IPS-15b (cell line): Measurements from ENCODE around the gene PRKCI.
"Not testable (repeated sequence)": the region's sequence is repeated elsewhere in the genome, so short reads cannot be mapped to it uniquely, and the experiment has no call there.

ENCODE experiments used
- H3K27me3 ChIP-seq: one replicate; pipeline ENCODE4 v1.6.1; 2013; ENCODE audit warnings: low read length; ENCODE audit not compliant: control insufficient read depth, insufficient read depth
- H3K36me3 ChIP-seq: one replicate; pipeline ENCODE4 v1.6.1; 2013; ENCODE audit warnings: low read length; ENCODE audit not compliant: control insufficient read depth, insufficient read depth
- H3K4me1 ChIP-seq: one replicate; pipeline ENCODE4 v1.6.1; 2013; ENCODE audit warnings: mild to moderate bottlenecking, low read length; ENCODE audit not compliant: control insufficient read depth, insufficient read depth
- H3K4me3 ChIP-seq: one replicate; pipeline ENCODE4 v1.5.1; 2013; ENCODE audit warnings: low read depth, low read length
- H3K9ac ChIP-seq: one replicate; pipeline ENCODE4 v1.6.1; 2013; ENCODE audit warnings: low read depth, mild to moderate bottlenecking, low read length
- H3K9me3 ChIP-seq: one replicate; pipeline ENCODE4 v1.6.1; 2013; ENCODE audit warnings: mild to moderate bottlenecking, low read length; ENCODE audit not compliant: control insufficient read depth, insufficient read depth

PRKCI gene

DNA sequence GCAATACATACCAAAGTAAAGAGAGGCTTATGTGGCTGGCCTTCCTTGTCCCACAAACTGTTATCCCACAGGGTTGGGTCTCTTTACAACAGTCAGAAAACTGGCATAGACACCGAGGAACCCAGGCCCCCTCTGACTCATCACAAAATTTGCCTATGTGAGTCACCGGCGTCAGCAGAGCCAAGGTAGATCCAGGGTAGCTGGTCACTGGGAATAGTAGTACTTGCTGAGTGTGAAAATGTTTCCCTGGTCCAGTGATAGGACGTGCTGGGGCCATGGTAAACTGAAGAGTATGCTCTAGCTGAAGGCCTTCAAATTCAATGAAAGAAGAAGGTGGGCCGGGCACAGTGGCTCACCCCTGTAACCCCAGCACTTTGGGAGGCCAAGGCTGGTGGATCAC lies 108.1 kb downstream of the PRKCI start:
- Histone ChIP-seq H3K27me3 (no peaks in the 10 kb centered on the region), H3K4me1 (no peaks in the 10 kb centered on the region), H3K36me3 (no peaks in the 10 kb centered on the region), H3K9ac (no peak overlapping the region), H3K4me3 (no peak overlapping the region), H3K9me3 (peaks cover 4% of the 10 kb centered on the region)

DNA sequence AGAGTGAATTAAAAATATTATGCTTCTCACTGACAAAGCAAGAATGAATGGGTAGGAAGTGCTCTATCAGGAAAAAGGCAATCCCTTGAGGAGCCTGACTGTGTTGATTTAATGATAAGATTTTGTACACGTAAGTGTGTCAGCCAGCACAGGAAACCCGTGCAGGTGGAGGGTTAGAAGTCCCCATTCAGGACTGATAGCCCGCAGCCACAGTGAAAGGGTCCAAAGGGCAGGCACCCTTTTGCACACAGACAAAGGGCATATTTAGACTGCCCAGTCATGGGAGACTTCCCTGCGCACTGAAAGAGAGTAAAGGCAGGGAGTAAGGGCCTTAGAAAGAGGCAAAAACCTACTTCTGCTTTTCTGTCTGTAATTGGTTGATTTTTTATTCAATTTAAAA lies 108.9 kb downstream of the PRKCI start:
- no peak overlapping the region for H3K4me3 ChIP-seq
- H3K36me3 ChIP-seq: no peaks in the 10 kb centered on the region
- H3K4me1 ChIP-seq: no peaks in the 10 kb centered on the region
- no peak overlapping the region for H3K9ac ChIP-seq
- peaks cover 4% of the 10 kb centered on the region for H3K9me3 ChIP-seq
- H3K27me3 ChIP-seq: no peaks in the 10 kb centered on the region

DNA sequence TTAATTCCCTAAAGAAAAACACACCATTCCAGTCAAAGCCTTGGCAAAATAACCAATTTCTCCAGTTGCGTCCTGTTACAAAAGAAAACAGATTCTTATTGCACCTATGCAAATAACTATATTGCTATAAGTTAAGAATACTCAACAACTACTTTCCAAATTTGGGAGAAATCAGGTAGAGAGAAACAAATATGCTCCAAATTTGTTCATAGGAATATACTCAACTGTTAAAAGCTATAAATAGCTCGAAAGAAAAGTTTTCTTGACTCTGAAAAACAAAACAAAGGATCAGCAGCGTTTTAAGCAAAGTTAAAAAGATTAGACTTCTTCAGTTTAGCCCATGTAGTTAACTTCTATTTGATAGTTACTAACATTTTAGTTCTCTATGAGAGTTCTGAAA lies 115.2 kb downstream of the PRKCI start:
- Histone ChIP-seq H3K36me3 (no peaks in the 10 kb centered on the region), H3K4me3 (no peak overlapping the region), H3K9ac (no peak overlapping the region), H3K4me1 (no peaks in the 10 kb centered on the region), H3K9me3 (peaks cover 7% of the 10 kb centered on the region), H3K27me3 (no peaks in the 10 kb centered on the region)

DNA sequence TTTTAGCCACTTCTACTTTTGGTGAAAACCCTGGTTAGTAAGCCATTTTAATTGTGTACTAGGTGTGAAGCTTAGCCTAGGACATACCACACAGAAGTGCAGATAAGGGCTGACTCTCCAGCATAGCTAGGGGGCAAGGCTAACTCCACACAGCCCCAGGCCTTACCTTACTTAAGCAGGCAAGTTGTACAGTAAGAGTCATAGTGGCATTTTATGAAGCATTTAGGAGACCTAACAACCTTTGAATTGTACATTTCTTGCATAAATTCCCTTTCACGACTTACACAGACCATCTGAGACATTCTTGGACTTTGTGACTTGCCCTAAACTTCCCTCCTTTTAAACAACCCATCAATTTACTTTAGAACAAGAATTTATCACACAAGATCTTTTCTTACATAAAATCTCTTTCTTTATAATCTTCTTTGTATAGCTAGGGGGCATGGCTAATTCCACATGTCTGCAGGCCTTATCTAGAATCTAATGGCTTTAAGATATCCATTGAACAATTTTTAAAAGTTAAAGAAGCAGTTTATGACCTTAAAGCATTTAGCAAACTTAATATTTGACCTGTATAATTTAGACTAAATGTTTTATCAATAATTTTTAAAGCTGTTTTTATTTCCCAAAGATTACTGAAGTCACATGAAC lies 116.6 kb downstream of the PRKCI start:
- H3K9ac ChIP-seq: no peak overlapping the region

DNA sequence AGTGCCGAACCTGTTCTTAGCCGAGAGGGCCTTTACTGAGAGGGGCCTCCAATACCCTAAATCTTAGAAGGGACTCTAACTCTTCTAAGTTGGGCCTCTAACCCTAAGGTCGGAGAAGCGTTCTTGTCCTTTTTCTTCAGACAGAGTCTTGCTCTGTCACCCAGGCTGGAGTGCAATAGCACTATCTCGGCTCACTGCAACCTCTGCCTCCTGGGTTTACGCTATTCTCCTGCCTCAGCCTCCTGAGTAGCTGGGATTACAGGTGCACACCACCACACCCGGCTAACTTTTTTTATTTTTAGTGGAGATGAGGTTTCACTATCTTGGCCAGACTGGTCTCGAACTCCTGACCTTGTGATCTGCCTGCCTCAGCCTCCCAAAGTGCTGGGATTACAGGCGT lies 120.0 kb downstream of the PRKCI start:
- not testable (repeated sequence) for H3K36me3 ChIP-seq, H3K4me3 ChIP-seq, H3K9ac ChIP-seq, H3K27me3 ChIP-seq, H3K9me3 ChIP-seq, H3K4me1 ChIP-seq

More for the DNA sequence above, 116.6 kb downstream of the PRKCI start:
- H3K9me3 ChIP-seq: peaks cover 7% of the 10 kb centered on the region
- H3K27me3 ChIP-seq: no peaks in the 10 kb centered on the region
- no peaks in the 10 kb centered on the region for H3K4me1 ChIP-seq
- no peak overlapping the region for H3K4me3 ChIP-seq
- H3K36me3 ChIP-seq: no peaks in the 10 kb centered on the region

DNA sequence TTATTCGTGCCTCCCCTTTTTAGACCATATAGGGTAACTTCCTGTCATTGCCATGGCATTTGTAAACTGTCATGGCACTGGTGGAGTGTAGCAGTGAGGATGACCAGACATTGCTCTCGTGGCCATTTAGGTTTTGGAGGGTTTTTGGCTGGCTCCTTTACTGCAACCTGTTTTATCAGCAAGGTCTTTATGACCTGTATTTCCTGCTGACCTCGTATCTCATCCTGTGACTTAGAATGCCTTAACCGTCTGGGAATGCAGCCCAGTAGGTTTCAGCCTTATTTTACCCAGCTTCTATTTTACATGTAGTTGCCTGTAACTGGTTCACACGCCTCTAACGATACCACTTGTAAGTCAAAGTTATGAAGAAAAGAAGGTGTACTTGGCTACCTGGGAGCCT lies 121.6 kb downstream of the PRKCI start:
- not testable (repeated sequence) for H3K9ac ChIP-seq, H3K4me1 ChIP-seq, H3K4me3 ChIP-seq, H3K9me3 ChIP-seq, H3K36me3 ChIP-seq, H3K27me3 ChIP-seq

DNA sequence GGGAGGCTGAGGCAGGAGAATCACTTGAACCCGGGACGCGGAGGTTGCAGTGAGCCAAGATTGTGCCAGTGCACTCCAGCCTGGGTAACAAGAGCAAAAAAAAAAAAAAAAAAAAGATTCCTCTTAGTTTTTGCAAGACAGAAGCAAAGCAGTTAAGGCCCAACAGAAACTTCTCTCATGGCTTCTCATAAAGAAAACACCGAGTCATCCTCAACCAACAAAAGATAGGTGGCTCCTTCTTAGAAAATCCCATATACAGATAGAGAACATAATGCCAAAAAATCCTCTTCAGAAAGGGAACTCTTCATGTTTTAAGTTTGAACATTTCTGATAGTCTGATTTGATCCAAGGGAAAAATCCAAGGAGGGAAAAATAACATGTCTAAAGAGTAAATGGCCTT lies 122.7 kb downstream of the PRKCI start:
- Histone ChIP-seq H3K9me3 (no peaks in the 10 kb centered on the region), H3K27me3 (no peaks in the 10 kb centered on the region), H3K4me1 (no peaks in the 10 kb centered on the region), H3K4me3 (no peak overlapping the region), H3K36me3 (no peaks in the 10 kb centered on the region), H3K9ac (no peak overlapping the region)

DNA sequence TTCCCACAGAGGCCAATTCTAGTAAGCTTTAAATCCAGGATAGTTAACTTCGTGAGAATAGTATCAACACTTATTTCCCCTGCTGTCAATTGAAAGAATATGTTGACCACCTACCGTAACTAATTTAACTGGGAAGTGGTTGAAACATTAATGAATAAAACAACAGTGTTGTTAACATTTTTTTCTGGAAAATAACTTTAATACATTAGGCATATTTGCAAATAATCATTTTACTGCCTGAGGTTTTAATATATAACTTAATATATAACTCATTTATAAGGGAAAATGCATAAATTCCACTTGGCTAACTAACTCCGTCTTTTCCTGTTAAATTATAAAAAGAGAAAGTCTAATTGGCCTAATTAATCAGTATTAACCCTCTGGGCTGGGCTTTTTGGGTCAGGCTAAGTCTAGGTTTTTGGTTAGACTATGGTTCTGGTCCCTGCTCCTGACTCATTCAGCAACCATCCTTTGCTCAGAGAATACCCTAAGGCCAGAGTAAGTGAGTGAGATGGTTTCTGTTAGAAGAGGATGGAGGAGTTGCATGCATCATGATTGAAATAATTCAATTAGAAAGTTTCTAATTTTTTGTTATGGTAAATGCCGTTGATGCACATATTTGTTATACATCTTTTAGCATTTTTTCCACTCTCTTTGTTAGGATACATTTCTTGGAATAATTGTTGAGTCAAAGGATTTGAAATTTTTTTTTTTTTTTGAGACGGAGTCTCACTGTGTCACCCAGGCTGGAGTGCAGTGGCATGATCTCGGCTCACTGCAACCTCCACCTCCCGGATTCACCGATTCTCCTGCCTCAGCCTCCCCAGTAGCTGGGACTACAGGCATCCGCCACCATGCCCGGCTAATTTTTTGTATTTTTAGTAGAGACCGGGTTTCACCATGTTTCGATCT lies 124.5 kb downstream of the PRKCI start:
- no peak overlapping the region for H3K9ac ChIP-seq
- no peak overlapping the region for H3K4me3 ChIP-seq
- H3K27me3 ChIP-seq: no peaks in the 10 kb centered on the region
- H3K9me3 ChIP-seq: no peaks in the 10 kb centered on the region
- peaks cover 5% of the 10 kb centered on the region for H3K4me1 ChIP-seq
- H3K36me3 ChIP-seq: no peaks in the 10 kb centered on the region

DNA sequence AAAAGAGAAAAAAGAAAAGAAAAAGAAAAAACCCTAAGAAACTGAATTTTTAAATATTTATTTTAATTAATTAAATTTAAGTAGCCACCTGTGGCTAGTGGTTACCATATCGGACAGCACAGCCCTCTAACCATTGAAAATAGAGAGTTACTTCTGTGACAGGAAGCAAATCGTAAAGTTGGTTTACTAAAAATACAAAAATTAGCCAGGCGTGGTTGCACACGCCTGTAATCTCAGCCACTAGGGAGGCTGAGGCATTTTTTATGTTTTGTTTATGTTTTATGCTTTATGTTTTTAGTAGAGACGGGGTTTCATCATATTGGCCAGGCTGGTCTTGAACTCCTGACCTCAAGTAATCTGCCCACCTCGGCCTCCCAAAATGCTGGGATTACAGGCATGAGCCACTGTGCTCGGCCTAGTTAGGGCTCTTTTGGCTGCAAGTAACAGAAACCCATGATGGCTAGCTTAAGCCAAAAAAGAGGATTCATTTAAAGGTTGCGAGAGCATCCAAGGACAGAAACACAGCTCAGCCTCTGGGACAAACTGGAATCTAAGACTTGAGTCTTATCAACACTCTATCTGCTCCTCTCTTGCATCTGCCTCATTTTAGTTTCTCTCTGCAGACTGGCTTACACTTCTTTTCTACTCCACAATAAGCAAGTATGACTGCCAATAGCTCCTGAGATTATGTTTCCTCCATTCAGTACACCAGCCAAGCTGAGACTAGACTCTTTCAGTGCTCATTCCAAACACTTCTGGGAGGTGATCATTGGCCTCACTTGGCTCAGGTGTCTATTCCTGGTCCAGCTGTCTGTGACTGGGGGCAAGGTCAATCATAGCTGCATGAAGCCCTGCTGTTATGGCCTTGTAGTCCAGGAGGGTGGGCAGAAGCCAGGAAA lies 128.5 kb downstream of the PRKCI start:
- Histone ChIP-seq H3K36me3 (no peaks in the 10 kb centered on the region), H3K4me1 (peaks cover 17% of the 10 kb centered on the region), H3K27me3 (no peaks in the 10 kb centered on the region), H3K9ac (no peak overlapping the region), H3K9me3 (no peaks in the 10 kb centered on the region), H3K4me3 (no peak overlapping the region)

DNA sequence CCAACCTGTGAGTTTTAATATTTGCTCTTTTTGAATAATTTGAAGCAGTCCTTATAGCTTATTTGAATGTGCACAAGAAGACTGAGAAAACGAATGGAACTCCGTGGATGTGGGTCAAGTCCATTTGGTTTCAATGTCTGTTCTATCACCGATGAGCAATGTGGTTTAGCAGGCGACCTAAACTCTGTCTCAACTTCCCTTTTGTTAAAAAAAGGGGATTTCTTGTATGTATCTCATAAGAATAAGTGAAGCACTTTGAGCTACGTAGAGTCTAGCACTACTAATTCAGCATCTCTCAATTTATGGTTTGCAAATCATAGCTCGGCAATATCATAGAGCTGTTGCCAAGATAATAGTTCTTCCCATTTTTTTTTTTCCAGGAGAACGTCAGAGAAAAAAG lies 130.7 kb downstream of the PRKCI start:
- Histone ChIP-seq H3K36me3 (no peaks in the 10 kb centered on the region), H3K9me3 (no peaks in the 10 kb centered on the region), H3K27me3 (no peaks in the 10 kb centered on the region), H3K9ac (no peak overlapping the region), H3K4me1 (peaks cover 17% of the 10 kb centered on the region), H3K4me3 (no peak overlapping the region)

DNA sequence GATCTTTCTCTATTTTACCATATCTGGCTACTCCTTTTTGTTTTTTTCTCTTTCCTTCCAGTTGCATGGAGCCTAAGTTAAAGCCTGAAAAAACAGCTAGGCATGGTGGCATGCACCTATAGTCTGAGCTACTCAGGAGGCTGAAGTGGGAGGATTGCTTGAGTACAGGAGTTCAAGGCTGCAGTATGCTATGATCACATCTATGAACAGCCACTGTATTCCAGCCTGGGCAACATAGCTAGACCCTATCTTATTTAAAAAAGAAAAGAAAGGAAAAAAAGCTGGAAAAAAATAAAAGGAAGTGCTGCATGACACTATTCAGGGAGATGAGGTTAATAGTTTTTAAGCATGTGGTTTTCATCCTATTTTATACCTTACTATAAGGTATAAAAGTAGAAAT lies 131.3 kb downstream of the PRKCI start:
- Histone ChIP-seq H3K36me3 (no peaks in the 10 kb centered on the region), H3K4me3 (no peak overlapping the region), H3K9ac (no peak overlapping the region), H3K4me1 (peaks cover 17% of the 10 kb centered on the region), H3K9me3 (no peaks in the 10 kb centered on the region), H3K27me3 (no peaks in the 10 kb centered on the region)
